PC-9 (cell line): ENCODE results near the gene ITSN2.

Experiments
- CTCF ChIP-seq: fragments of 200-600 bp; sonication (generic); conservative IDR thresholded peaks from 2 replicates; pipeline ENCODE4 v1.6.1; 2017; ENCODE audit warnings: mixed run types, antibody characterized with exemption, mild to moderate bottlenecking, moderate library complexity
- EZH2 ChIP-seq: fragments of 200-600 bp; sonication (generic); IDR thresholded peaks from 2 replicates; pipeline ENCODE4 v1.8.0; 2017; ENCODE audit warnings: antibody characterized with exemption, low read depth

GRCh38 chr2:24385366-24385765 lies 25.0 kb upstream of the ITSN2 start:
- no peak for TF ChIP-seq CTCF
- TF ChIP-seq EZH2 = no peak
